T-helper 22 cell (primary cell): ENCODE data around the gene PAFAH2.

Source experiments
- DNase-seq: peaks from one replicate; pipeline ENCODE4 v3.0.0-alpha.2; 2020; ENCODE audit warnings: low read depth

Gene PAFAH2

DNA sequence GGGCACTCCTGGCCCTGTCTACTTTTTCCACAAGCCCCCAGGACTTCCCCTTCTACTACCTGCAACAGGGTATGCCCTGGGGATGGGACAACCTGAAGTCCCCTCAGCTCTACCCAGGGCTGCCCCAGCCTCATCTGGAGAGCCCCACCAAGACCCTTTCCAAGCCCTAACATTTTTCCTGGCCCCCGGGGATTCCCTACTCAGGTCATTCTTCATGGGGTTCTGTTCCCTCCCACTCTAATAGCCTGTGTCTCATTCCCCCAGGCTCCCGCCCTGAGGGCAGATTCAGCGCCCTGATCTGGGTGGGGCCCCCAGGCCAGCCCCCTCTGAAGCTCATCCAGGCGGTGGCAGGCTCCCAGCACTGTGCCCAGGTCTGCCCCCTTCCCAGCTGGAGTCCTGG lies 33.3 kb upstream of the PAFAH2 start:
- no peak for DNase-seq

DNA sequence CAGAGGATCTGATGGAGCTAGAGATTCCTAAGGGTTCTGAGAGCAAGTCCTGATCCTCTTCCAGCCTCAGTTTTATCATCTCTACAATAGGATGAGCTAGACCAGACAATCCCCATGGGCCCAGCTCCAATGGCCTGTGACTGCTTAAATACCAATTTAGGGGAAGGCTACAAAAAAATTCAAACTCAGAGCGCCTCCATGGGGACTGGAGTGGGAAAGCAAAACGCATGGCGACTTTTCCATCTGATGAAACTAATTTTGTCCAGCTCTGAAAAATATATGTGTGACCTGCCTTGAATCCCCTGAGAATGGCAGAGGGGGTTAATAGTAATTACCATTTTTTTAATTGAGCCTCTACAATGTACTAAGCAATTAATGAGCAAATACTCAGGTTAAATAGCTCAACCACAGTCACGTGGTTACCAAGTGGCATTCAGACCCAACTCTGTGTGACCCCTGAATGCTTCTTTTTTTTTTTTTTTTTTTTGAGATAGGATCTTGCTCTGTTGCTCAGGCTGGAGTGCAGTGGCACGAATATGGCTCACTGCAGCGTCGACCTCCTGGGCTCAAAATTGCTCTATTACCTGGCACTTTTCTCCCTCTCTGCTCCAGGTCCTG lies 32.1 kb upstream of the PAFAH2 start:
- DNase-seq = no peak

DNA sequence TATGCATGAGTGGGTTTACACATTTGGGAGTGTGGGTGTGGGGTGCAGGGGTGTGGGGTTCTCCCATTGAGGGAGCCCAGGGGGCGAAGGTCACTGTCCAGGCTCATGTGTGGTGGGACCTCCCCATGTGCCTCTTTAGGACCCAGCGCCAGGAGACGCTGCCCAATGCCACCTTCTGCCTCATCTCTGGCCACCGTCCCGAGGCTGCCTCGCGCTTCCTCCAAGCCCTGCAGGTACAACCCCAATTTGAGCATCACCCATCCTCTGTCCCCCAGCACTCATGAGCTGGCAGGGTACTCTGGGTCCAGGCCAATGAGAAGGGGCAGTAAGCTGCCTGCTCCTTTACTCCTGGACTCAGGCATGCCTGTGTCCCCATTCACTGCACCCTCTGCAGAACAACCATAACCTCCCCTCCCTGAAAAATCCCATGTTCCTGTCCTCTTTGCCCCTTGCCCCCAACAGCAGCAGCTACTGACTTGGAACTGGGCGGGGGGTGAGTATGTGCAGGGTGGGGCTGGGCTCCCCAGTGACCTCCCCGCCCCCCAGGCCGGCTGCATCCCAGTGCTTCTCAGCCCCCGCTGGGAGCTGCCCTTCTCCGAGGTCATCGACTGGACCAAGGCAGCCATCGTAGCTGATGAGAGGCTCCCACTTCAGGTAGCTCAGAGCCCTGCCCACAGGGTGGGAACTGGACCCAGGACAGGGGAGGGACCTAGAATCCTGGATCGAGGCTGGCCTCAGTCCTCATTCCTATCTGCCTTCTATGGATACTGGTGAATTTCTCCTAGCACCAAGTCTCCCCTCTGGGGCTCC lies 31.4 kb upstream of the PAFAH2 start:
- DNase-seq = no peak

DNA sequence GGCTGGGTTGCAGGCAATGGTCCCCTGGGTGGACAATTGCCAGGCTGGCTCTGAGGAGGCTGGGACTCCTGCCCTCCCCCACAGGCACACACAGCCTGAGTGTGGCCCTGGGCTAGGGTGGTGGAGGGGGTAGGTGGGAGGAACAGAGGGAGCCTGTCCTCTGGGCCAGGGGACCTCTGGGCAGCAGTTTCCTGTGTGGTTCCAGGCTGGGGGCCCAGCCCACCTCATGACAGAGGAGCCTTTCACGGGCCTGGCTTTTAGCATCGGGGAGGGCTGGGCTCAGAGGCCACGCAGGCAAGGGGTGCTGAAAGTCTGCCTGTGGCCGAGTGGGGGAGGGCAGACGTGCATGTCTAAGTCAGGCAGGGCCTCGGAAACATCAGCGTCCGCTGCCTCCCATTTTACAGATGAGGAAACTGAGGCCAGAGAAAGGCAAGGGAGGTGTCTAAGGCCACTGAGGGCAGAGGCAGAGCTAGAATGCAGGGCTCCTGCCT lies 30.7 kb upstream of the PAFAH2 start:
- no peak for DNase-seq

DNA sequence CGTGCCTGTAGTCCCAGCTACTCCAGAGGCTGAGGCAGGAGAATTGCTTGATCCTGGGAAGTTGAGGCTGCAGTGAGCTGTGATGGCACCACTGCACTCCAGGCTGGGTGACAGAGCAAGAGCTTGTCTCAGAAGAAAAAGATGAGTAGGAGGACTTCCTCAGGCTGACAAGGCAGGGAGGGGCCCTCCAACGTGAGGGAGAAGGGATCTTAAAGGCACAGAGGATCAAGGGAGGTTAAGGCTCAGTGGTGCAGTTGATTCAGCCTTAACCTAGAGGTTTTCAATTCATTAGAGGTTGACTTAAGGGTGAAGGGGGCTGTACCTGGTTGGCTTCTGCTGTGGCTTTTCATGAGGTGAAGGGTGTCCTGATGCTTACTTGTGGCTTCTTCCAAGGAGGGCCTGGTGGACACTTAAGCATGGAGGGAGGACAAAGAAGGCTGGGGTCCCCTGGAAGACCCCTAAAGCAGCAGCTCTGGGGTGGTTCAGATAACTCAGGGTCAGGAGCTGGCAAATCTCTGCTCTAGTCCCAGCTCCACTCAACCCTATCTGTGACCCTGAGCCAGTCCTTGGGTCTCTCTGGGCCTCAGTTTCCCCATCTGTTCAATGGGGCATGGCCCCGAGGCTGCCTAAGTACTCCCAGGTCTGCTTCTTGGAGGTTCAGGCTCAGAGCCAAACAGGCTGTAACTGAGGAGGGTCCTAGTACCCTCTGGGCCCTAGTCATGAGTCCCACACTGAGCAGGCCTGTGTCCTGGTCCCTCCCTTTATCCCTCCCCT lies 30.0 kb upstream of the PAFAH2 start:
- DNase-seq = no peak

DNA sequence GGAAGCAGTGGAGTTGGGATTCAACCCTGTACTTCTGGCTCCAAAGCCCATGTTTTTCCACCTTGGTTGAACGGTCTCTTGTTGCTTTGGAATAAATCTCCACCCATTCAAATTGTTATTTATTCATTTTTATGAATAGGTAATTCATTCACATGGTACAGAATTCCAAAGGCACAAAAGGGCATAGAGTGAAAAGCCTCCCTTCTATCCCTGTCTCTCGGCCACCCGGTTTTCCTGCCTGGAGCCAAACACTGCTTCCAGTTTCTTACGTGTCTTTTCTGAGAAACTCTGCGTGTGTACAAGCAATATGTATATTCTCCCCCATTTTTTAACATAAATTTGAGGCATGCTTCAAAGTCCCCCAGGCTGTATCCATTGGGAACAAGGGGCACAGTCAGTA lies 27.7 kb upstream of the PAFAH2 start:
- no peak for DNase-seq

DNA sequence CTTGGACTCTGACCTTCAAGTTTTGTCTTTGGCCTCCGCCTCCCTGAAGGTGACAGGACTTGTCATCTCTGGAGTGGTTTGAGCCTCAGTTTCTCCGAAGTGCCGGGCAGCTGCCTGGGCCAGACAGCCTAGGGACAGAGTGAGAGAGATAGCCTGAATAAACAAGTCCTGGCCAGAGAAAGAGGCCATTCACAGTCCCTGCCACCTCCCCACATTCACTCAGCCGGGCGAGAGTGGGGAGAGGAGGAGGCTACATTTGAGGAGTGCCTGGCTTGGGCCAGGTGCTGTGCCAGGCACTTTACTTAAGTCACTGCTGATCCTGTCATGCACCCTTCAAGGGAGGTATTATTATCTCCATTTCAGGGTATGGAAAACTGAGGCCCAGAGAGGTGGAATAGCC lies 27.2 kb upstream of the PAFAH2 start:
- DNase-seq = no peak

DNA sequence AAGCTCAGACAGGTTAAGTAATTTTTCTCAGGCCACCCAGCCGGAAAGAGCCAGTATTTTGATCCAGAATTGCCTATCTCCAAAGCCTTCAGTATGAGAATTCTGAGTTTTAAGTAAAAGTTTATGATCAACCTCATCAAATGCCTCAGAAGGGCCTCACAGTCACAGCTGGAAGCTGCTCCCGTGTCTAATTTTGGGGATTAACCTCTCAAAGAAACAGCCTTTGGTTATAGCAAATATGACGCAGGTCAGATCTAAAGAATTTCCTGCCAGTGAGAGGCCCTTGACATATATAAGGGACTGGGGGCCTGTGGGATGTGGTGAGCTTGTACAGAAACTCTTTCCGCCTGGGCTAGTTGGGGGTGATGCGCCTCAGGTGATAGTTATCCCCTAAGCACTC lies 26.0 kb upstream of the PAFAH2 start:
- DNase-seq = no peak

DNA sequence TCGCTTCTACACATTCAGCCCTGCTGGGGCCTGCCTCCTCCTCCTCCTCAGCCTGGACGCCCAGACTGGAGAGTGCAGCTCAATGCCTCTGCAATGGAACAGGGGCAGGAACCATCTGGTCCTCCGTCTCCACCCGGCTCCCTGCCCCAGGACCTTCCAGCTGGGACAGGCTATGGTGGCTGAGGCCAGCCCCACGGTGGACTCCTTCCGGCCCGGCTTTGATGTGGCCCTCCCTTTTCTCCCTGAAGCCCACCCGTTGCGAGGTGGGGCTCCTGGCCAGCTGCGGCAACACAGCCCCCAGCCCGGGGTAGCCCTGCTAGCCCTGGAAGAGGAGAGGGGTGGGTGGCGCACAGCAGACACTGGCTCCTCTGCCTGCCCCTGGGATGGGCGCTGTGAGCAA lies 25.1 kb upstream of the PAFAH2 start:
- no peak for DNase-seq

DNA sequence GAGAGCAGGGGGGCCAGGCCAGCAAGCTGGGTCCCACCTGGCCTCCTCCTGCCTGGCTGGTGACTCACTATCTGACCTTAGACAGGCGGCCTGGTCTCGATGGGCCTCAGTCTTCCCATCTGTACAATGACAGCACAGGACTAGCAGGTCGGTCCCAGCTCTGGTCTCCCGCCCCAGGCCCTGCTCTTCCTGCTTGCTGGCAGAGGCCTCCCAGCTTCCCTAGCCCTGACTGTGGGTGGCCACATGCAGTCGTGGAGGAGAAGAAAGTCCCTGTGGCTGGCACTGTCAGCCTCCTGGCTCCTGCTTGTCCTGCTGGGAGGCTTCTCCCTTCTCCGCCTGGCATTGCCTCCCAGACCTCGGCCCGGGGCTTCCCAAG lies 24.5 kb upstream of the PAFAH2 start:
- no peak for DNase-seq

DNA sequence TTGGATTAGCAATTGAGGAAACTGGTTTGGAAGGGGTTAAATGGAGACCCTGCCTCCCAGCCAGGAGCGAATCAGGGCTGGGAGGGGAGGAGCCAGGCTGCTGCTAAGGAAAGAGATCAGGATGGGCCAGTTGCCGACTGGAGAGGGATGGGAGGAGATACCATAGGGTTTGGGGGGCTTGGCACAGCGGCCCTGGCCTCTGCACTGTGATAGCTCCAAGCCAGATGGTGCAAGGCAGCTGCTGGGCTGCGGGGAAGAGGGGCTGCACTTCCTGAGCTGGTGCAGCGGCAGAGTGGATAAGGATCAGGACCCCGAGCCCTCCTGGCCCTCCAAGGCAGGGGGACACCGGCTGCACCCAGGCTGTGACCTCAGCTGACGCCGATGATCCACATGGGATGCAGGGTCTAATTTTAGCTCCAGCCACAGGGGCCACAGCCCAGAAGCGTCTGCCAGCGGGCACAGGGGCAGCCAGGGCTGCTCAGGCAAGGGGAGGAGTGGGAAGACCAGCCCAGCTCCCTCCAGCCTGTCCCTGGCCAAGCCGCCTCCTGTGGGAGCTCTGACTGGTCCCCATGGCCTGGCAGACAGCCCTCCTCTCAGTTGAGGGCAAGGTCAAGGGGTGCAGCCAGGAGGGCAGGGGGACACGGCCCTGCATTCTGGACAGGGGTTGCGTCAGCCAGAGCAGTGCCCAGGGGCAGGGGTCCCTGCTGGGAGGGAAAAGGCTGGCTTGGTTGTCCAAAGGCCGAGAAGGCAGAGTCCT lies 24.0 kb upstream of the PAFAH2 start, which contains the start of gene EXTL1:
Gene EXTL1 (plus strand): TSS at position 129 of the 757 bp plus-strand sequence. CDS start 872 bp downstream, outside the sequence.
- DNase-seq = no peak

DNA sequence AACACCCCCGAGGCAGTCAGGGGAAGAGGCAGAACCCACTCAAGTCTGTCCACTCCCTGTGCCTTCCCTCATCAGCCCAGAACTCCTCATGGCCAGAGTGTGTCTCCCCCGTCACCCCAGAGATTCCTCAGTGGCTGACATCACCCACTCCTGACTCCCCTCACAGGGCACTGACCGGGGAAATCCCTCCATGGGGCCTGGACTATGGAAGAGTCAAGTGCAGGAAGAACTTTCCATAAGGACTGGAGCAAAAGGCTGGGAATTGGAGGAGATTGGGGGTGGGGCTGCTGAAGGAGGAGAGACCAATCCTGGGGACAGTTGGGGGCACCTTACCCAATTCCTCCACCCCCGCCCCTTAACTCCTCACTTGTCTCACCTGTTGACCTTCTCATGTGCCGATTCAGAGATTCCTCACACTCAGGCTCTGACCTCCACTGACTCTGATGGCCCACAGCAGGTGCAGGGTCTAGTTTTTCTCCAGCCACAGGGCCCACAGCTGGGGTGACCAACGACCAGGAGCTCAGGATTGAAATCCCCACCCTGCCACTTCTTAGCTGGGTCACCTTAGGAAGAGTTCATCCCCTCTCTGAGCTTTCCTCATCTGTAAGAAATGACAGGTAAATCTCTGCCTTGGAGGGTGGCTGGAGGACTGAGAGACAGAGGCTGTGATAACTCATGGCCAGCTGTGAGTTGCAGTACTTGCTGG lies 23.2 kb upstream of the PAFAH2 start:
- no peak for DNase-seq

DNA sequence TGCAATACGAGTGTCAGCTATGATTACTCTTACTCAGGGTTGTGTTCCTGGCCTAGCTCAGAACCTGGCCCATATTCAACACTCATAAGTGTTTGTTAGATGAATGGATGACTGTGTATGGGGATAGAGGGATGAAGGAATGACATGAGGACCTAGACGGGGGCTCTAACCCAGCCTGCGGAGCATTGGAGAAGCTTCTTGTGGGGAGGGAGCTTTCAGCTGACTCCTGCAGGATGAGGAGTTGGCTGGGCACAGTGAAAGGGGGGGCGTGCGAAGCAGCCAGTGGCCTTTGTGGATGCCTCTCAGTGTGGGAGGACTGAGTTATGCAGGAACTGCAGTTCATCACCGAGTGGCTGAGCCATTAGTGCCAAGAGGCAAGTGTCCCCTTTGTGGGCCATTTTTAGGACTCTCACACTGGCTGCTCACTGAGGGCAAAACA lies 22.5 kb upstream of the PAFAH2 start:
- DNase-seq = no peak

DNA sequence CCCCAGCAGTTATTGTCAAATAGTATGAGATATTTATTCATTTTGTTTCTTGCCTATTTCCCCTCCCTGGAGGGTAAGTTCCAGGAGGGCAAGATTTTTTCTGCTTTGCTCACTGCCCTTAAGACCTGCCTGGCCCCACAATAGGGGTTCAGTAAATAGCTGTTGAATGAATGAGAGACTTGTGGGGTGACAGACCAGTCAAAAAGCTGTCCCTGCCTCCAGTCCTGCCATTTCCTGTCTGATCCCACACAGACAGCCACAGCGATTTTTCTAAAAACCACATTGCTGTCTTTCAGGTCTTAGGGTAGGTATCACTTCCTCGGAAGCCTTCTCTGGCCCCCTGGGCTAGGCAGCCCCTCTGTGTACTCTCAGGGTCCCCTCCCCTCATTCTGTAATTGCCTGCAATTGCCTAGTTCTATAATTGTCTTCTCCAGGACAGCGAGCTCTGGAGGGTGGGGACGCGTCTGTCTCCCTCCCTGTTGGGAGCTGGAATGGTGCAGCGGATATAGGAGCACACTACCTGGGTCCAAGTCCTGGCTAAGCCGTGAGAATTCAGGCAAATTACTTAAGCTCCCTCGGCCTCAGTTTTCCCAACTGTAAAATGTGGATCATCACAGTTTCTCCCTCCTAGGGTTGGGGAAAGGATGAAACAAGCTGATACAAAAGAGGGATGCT lies 21.9 kb upstream of the PAFAH2 start:
- no peak for DNase-seq

DNA sequence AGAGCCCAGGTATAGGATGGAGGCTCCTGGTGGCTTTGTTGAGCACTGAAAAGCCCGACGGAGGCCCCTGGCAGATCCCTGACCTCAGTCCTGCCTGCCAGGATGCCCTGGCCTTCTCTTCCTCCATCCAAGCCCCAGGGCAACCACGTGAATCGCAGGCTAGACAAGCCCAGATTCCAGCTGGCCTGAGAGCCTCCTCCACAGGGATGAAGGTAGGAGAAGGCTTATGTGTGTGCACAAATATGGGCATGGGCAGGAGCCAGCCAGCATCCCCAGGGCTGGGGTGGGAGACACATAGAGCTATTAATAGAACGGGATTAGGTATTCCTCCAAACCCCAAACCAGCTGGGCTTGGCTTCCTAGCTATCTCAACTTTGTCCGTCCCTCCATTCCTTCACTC lies 19.7 kb upstream of the PAFAH2 start:
- no peak for DNase-seq

DNA sequence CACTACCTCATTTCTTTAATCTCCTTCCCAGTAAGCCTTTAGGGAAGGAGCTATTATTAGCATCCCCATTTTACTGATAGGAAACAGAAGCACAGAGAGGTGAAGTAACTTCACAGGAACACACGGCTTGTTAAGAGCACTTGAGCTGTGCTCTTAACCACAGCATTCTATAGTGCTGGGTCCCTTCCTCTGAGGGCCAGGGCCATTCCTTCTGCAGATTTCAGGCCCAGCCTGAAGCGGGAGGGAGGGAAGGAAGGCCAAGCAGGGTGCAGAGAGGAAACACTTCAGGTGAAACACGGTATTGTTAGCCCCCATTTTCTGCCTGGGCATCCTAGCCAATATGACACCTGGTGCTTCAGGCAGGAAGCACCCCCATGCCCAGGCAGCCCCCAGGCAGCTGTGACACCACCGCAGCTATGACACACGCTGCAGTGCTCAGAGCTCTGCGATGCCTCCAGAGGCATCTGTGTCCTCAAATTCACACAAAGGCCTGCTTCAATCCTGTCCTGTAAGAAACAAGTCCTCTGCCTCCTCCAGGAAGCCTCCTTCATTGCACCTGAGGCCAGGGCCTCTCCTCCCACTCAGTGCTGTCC lies 19.2 kb upstream of the PAFAH2 start:
- DNase-seq = no peak

DNA sequence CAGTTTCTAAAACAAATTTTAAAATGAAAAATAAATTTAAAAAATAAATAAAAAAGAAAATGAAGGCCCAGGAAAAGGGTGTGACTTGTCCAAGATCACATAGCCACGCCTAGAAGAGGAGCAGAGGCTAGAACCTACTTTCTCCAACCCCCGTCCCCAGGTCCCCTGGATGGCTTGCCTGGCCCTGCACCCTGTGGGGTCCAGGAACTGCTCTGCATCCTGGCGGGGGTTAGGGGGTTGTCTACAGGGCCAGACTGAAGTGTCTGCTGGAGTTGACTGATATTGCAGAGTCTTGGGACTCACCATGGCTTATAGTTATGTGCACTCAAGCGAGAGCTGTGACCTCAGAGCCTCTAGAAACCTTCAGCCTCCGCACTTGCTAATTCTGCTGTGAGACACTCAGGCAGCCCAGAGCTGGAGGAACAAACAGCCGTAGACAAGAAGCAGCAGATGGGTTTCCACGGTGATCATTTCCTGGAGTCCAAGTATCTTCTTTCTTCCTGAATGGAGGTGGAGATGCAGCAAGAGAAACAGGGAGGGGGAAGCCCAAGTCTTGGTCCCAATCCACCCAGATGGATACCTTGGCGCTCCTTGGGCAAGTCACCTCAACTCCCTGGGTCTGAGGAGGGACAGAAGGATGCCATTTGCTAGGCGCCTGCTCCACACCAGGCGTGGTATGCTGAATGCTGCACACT lies 18.5 kb upstream of the PAFAH2 start:
- DNase-seq = no peak

DNA sequence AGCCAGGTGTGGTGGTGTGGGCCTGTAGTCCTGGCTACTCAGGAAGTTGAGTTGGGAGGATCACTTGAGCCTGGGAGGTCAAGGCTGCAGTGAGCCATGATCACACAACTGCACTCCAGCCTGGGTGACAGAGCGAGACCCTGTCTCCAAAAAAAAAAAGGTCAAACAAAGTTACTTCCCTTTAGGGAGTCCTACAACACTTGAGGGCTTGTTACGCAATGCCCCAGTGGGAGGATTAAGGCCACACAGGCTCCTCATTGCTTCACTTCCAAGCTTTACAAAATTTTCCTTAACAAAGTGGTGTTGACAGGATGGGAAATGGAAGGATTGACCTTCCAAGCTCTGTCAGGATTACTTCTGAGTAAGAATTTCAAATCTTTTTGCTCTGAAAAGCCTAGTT lies 17.5 kb upstream of the PAFAH2 start:
- no peak for DNase-seq

DNA sequence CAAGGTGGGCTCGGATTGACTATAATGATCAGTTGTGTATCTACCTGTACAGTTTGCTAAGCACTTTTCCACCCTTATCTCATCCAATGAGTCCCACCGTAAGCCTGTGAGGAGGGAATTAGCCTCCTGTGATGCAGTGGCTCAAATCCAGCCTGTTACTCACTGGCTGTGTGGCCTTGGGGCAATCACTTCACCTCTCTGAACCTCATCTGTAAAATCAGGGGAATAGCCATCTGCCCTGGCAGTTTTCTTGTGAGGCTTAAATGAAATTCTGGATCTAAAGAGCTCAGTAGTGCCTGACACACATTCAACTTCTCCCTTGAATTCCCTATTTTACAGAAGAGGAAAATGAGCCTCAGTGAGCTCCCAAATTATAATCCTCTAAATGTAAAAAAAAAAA lies 16.3 kb upstream of the PAFAH2 start:
- DNase-seq = no peak

DNA sequence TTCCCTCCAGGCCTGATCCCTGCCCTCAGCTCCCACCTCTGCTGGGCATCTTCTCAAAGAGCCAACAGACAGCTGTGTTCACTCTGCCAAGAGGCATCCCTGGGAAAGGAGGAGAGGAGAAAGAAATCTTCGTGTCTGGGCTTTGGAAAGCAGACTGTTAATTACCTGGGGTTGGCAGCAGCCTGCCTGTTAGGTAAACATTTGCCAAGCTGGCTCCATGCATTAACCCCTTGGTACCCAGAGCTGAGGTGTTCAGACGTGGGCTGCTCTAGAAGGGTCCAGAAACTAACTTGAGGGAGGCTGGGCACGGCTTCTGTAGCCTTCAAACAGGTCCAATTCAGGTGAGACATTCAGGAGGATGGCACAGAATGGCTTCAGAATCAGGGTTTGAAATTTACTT lies 15.0 kb upstream of the PAFAH2 start:
- no peak for DNase-seq
